Measurements from ENCODE around the gene ERCC6L2. TPM values are rescaled to one million over a fixed set of nuclear protein-coding genes. Genes with fewer than 3 reads are reported as not detected.
A peak's percentile ranks its signal among the peaks of the same experiment; 100 is the strongest.

ERCC6L2 gene
- total and polyA plus RNA-seq, 2 donors (not counting 1 experiment from before 2014, with no cell fraction given) = 10.1 to 52.0 TPM

- intact Hi-C loops (cut with micrococcal nuclease) = loop anchor here (2.0 to 10.0 kb wide), 3 partner anchors 780 to 1540 kb away; partner anchors contain the start of genes PRXL2C, TDRD7 and ZNF782
- ChIA-PET POLR2A (no interaction called here), CTCF (no interaction called here)
- no peak for TF ChIP-seq CTCF (IDR thresholded peaks at IDR 0.05)
- no peak for TF ChIP-seq EZH2 (IDR thresholded peaks at IDR 0.05; ENCODE audit: borderline replicate concordance, insufficient read depth, low read depth, low read length, poor library complexity, severe bottlenecking)
- no peak overlapping the region for H3K9ac ChIP-seq (ENCODE audit: low read length)
- peaks cover 8 to 11% of the 10 kb centered on the region in 2 donors for H3K4me1 ChIP-seq (ENCODE audit: control insufficient read depth in 2 of 2, insufficient read depth in 2 of 2, low read length in 2 of 2)
- no peaks in the 10 kb centered on the region for H3K27me3 ChIP-seq (replicated peaks in 1 of 4; ENCODE audit: control extremely low read depth in 1 of 4, control insufficient read depth in 3 of 4, insufficient read depth in 4 of 4, low read length in 3 of 4)
- H3K4me3 Mint-ChIP-seq = no peak overlapping the region
- no peaks in the 10 kb centered on the region for H3K9me3 Mint-ChIP-seq (ENCODE audit: insufficient read depth)
- no peaks in the 10 kb centered on the region for H4K20me1 ChIP-seq (ENCODE audit: control insufficient read depth, insufficient read depth, low read length, poor library complexity, severe bottlenecking)
- H2AFZ ChIP-seq (ENCODE audit: insufficient read depth, low read depth, low read length, poor library complexity, severe bottlenecking) = no peak overlapping the region
- no peaks in the 10 kb centered on the region for H3K27me3 Mint-ChIP-seq
- peaks cover 6% of the 10 kb centered on the region for H3K79me2 ChIP-seq (ENCODE audit: control insufficient read depth, insufficient read depth, low read length)
- H3K27ac Mint-ChIP-seq = no peak overlapping the region
- H3K4me3 ChIP-seq (ENCODE audit: control extremely low read depth in 1 of 5, extremely low read depth in 1 of 5, insufficient read depth in 1 of 5, low read depth in 2 of 5, low read length in 4 of 5) = peak overlapping the region in 2 of 5 experiments; percentile 76 to 82
- peaks cover 23% of the 10 kb centered on the region for H3K4me1 Mint-ChIP-seq
- no peak overlapping the region for H3K27ac ChIP-seq (ENCODE audit: low read length in 2 of 2)
- H3K9me3 ChIP-seq (ENCODE audit: control extremely low read depth in 1 of 3, control insufficient read depth in 2 of 3, insufficient read depth in 1 of 3, low read length in 2 of 3) = no peaks in the 10 kb centered on the region
- H3K36me3 ChIP-seq (replicated peaks in 1 of 2; ENCODE audit: control extremely low read depth in 1 of 2, control insufficient read depth in 1 of 2, extremely low read depth in 1 of 2, insufficient read depth in 2 of 2, low read length in 1 of 2) = peaks cover 0 to 6% of the 10 kb centered on the region in 2 experiments
- ATAC-seq (ENCODE audit: low read depth) (no peak), DNase-seq (no peak)
- H3K4me2 ChIP-seq (replicated peaks; ENCODE audit: low read depth, low read length, poor library complexity, severe bottlenecking) = peak overlapping the region; percentile 70
- WGBS (ENCODE audit: insufficient coverage) = 29% methylated on average over 7 of the region's 10 CpGs
Measured at GRCh38 chr9:95874303-95874988, 1.0 kb upstream of the ERCC6L2 start.

GRCh38 chr9:95874989-95875304 is 544 bp upstream of the ERCC6L2 start:
- ChIA-PET POLR2A (no interaction called here), CTCF (no interaction called here)
- no peak overlapping the region for H3K27ac Mint-ChIP-seq
- DNase-seq (no peak), ATAC-seq (ENCODE audit: low read depth) (peak; percentile 16)
- Histone ChIP-seq H3K9ac (ENCODE audit: low read length) (no peak overlapping the region), H3K4me2 (replicated peaks; ENCODE audit: low read depth, low read length, poor library complexity, severe bottlenecking) (peak overlapping the region; percentile 70), H3K4me3 (ENCODE audit: control extremely low read depth in 1 of 5, extremely low read depth in 1 of 5, insufficient read depth in 1 of 5, low read depth in 2 of 5, low read length in 4 of 5) (peak overlapping the region in 2 of 5 experiments; percentile 76 to 82), H3K9me3 (ENCODE audit: control extremely low read depth in 1 of 3, control insufficient read depth in 2 of 3, insufficient read depth in 1 of 3, low read length in 2 of 3) (no peaks in the 10 kb centered on the region), H3K27me3 (replicated peaks in 1 of 4; ENCODE audit: control extremely low read depth in 1 of 4, control insufficient read depth in 3 of 4, insufficient read depth in 4 of 4, low read length in 3 of 4) (no peaks in the 10 kb centered on the region), H2AFZ (ENCODE audit: insufficient read depth, low read depth, low read length, poor library complexity, severe bottlenecking) (no peak overlapping the region), H3K36me3 (replicated peaks in 1 of 2; ENCODE audit: control extremely low read depth in 1 of 2, control insufficient read depth in 1 of 2, extremely low read depth in 1 of 2, insufficient read depth in 2 of 2, low read length in 1 of 2) (peaks cover 0 to 6% of the 10 kb centered on the region in 2 experiments), H3K4me1 (ENCODE audit: control insufficient read depth in 2 of 2, insufficient read depth in 2 of 2, low read length in 2 of 2) (peaks cover 8 to 11% of the 10 kb centered on the region in 2 donors), H3K27ac (ENCODE audit: low read length in 2 of 2) (no peak overlapping the region), H3K79me2 (ENCODE audit: control insufficient read depth, insufficient read depth, low read length) (peaks cover 10% of the 10 kb centered on the region), H4K20me1 (ENCODE audit: control insufficient read depth, insufficient read depth, low read length, poor library complexity, severe bottlenecking) (no peaks in the 10 kb centered on the region)
- H3K27me3 Mint-ChIP-seq = no peaks in the 10 kb centered on the region
- under 1% methylated on average over 14 of the region's 20 CpGs for WGBS (ENCODE audit: insufficient coverage)
- H3K4me1 Mint-ChIP-seq = peaks cover 23% of the 10 kb centered on the region
- H3K9me3 Mint-ChIP-seq (ENCODE audit: insufficient read depth) = no peaks in the 10 kb centered on the region
- no peak for TF ChIP-seq EZH2 (IDR thresholded peaks at IDR 0.05; ENCODE audit: borderline replicate concordance, insufficient read depth, low read depth, low read length, poor library complexity, severe bottlenecking)
- TF ChIP-seq CTCF (IDR thresholded peaks at IDR 0.05) = no peak
- intact Hi-C loops (cut with micrococcal nuclease) = loop anchor here (2.0 to 10.0 kb wide), 5 partner anchors 542 to 1757 kb away; partner anchors contain the start of genes NCBP1, PRXL2C, TDRD7 and TSTD2
- no peak overlapping the region for H3K4me3 Mint-ChIP-seq

All from B cell (primary cell).